AG04450 (cell line): Measurements from ENCODE around the gene SPATA2. TPM values are rescaled to one million over a fixed set of nuclear protein-coding genes. Genes with fewer than 3 reads are reported as not detected.
"Not testable (repeated sequence)": the region's sequence is repeated elsewhere in the genome, so short reads cannot be mapped to it uniquely, and the experiment has no call there.

Experiments
- CTCF ChIA-PET: fragments of 300-600, 350-600 bp; formaldehyde crosslinking; extraction: SDS; loops from one replicate; lab custom pipeline; 2022; ENCODE audit warnings: antibody characterized with exemption, inconsistent platforms; lab: Charles Lee
- POLR2A ChIA-PET: fragments of 350-600 bp; formaldehyde crosslinking; extraction: SDS; loops from one replicate; lab custom pipeline; 2021; ENCODE audit warnings: antibody characterized with exemption, inconsistent platforms; lab: Yijun Ruan, JAX
- DNase-seq: peaks from one replicate; pipeline ENCODE4 v3.0.0-alpha.2; 2011; ENCODE audit warnings: low read depth, low spot score
- H3K27ac ChIP-seq: one replicate; pipeline ENCODE4 v1.5.1; 2012; ENCODE audit warnings: low read depth, low read length, control low read depth
- H3K27me3 ChIP-seq: one replicate; pipeline ENCODE4 v1.6.0; 2012; ENCODE audit warnings: low read length; ENCODE audit not compliant: control insufficient read depth, insufficient read depth
- H3K4me3 ChIP-seq: 2 replicates; pipeline ENCODE4 v1.5.1; 2011; ENCODE audit warnings: mild to moderate bottlenecking, low read depth, low read length, control low read depth
- H3K9me3 ChIP-seq: 2 replicates; pipeline ENCODE4 v1.5.1; 2012; ENCODE audit warnings: low read length; ENCODE audit not compliant: control insufficient read depth, insufficient read depth
- polyA plus RNA-seq: library from polyadenylated mRNA; depleted of rRNA; stranded (reverse); fragments of >200 nt; gene quantifications from 2 replicates; pipeline ENCODE4 v1.2.3, GENCODE V29; 2011
- TF ChIP-seq, protein P1 (sequence below): IDR thresholded peaks from 2 replicates; pipeline ENCODE4 v1.5.1; 2011; ENCODE audit warnings: low read depth, low read length, control low read depth, inconsistent platforms

SPATA2 gene
- polyA plus RNA-seq, 1 experiment: 4.7 TPM

DNA sequence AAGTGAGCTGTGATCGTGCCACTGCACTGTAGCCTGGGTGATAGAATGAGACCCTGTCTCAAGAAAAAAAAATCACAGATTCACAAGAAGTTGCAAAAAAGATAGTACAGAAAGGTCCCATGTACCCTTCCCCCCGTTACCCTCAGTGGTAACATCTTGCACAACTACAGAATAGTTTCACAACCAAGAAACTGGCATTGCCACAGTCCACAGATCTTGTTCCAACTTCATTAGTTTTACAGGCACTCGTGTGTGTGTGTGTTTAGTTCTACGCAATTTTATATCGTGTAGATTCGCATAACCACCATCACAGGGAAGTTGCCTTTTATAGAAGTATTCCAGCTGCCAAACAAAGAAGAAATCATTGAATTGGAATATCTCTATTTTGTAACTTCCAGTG, 19.1 kb downstream of the SPATA2 start:
- CTCF ChIA-PET: interaction anchor here (1.4 to 1.9 kb wide), 2 partner anchors 8 to 9 kb away, joined by 4 to 5 read pairs; no protein-coding TSS in a partner anchor
- POLR2A ChIA-PET: no interaction called here
- Histone ChIP-seq H3K27ac (no peak overlapping the region), H3K27me3 (no peaks in the 10 kb centered on the region), H3K4me3 (no peak overlapping the region), H3K9me3 (no peaks in the 10 kb centered on the region; the same call in 1 of the 2 replicates)
- DNase-seq: no peak
- TF ChIP-seq, protein P1, sequence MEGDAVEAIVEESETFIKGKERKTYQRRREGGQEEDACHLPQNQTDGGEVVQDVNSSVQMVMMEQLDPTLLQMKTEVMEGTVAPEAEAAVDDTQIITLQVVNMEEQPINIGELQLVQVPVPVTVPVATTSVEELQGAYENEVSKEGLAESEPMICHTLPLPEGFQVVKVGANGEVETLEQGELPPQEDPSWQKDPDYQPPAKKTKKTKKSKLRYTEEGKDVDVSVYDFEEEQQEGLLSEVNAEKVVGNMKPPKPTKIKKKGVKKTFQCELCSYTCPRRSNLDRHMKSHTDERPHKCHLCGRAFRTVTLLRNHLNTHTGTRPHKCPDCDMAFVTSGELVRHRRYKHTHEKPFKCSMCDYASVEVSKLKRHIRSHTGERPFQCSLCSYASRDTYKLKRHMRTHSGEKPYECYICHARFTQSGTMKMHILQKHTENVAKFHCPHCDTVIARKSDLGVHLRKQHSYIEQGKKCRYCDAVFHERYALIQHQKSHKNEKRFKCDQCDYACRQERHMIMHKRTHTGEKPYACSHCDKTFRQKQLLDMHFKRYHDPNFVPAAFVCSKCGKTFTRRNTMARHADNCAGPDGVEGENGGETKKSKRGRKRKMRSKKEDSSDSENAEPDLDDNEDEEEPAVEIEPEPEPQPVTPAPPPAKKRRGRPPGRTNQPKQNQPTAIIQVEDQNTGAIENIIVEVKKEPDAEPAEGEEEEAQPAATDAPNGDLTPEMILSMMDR: no peak

DNA sequence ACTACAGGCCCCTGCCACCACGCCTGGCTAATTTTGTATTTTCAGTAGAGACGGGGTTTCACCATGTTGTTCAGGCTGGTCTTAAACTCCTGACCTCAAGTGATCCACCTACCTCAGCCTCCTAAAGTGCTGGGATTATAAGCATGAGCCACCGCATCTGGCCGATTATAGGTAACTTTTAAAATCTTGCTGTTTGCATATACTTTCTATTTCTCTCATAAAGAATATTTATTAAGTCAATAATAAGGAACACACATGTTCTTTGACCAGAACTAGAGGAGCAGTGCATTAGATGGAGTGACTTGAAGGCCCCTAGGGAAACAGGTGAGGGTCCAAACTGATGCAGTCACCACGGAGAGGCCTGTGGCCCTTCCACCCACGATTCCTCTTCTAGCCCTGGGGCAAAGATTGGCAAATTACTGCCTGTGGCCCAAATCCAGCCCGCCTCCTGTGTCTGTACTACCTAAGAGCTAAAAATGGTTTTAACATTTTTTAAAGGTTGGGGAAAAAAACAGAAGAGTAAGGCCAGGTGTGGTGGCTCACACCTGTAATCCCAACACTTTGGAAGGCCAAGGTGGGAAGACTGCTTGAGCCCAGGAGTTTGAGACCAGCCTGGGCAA, 19.7 kb downstream of the SPATA2 start:
- H3K27me3 ChIP-seq, DNase-seq, CTCF ChIA-PET, H3K9me3 ChIP-seq, H3K4me3 ChIP-seq, H3K27ac ChIP-seq: not testable (repeated sequence)
- POLR2A ChIA-PET: interaction anchor here (0.6 kb wide), 1 partner anchor 21 kb away, joined by 15 read pairs; no protein-coding TSS in a partner anchor

DNA sequence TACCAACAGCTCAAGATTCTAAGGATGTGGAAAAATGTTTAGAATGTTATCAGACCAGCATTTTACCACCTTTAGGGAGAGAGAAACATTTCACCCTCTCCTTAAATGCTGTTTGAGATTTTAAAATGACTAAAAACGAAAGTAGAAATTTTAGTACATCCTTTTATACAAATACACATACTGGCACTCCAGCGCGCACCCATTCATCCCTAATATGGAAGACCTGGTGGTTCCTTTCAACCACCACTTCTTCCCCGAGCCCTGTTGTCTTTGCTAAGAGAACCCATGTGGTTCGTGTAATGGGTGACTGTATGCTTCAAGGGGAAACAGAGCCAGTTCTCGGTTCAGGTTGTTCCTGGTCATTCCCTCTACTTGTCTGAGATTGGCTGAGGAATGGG, 21.3 kb downstream of the SPATA2 start:
- TF ChIP-seq, protein P1: no peak
- Histone ChIP-seq H3K4me3 (peak overlapping the region; percentile 20), H3K27me3 (no peaks in the 10 kb centered on the region), H3K9me3 (no peaks in the 10 kb centered on the region; the same call in 1 of the 2 replicates), H3K27ac (no peak overlapping the region)
- POLR2A ChIA-PET: no interaction called here
- no peak for DNase-seq
- CTCF ChIA-PET: interaction anchor here (1.0 to 1.6 kb wide), 2 partner anchors 85 to 285 kb away, joined by 3 to 4 read pairs; no protein-coding TSS in a partner anchor

DNA sequence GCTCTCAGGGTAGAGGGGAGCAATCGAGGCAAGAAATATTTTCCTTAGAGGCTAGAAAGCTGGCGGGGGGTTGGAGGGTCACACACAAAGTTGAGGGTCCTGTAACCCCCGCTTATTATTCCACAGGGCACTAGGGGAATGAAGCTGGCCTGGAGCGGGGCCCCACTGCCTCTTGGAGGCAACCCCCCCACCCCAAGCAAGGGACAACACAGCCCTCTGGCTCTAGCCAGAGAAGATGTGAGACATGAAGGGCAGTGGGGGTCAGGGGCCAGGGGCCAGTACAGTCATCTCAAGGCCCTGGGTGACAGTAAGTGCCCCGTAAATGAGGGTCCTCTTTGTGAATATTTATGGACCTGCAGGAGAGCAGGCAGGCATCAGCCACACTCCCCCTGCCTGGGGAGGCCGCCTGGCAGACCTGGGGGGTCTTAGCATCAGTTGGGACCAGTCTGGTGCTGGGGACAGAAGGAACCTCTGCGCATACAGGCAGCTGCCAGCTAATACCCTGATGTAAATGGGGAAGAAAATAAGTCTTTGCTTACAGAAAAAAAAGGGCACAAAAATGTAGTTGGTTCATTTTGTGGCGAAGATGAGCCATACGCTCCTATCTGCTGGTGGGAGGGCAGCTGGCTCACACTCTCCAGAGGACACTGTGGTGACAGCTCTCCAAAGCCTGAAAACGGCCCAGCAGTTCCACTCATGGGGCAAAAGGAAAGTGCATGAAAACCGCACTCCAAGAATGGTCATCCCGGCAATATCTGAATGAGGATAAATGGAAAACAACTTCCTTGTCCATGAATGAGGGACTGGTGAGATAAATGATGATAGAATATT, 21.9 kb downstream of the SPATA2 start:
- Histone ChIP-seq H3K27me3 (no peaks in the 10 kb centered on the region), H3K4me3 (peak overlapping the region; percentile 20), H3K27ac (no peak overlapping the region), H3K9me3 (no peaks in the 10 kb centered on the region; the same call in 1 of the 2 replicates)
- TF ChIP-seq, protein P1: no peak
- ChIA-PET CTCF (interaction anchor here (0.9 to 2.5 kb wide), 5 partner anchors 47 to 352 kb away, joined by 3 to 12 read pairs (median 5); no protein-coding TSS in a partner anchor), POLR2A (no interaction called here)
- no peak for DNase-seq

DNA sequence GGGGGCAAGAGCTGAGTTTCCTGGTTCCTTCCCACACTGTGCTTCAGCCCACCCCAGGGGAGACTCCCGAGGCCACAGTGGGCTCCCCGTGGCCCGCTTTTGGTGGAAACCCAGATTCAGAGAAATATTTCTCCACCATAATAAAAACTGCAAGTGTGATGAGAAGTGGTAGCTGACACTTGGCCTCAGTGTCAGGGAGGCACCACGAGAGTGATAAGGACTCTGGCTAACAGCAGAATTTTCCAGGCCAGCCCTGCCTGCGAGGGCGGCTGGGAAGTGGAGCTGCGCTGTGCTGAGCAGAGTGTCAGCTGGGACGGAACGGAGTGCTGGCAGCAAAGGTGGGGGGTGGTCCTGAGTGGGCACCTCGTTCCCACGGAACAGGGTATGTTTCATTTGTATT, 22.5 kb downstream of the SPATA2 start:
- TF ChIP-seq, protein P1: no peak
- ChIA-PET POLR2A (no interaction called here), CTCF (interaction anchor here (0.9 to 2.5 kb wide), 4 partner anchors 46 to 351 kb away, joined by 4 to 12 read pairs (median 5); no protein-coding TSS in a partner anchor)
- H3K27me3 ChIP-seq: no peaks in the 10 kb centered on the region
- DNase-seq: no peak
- no peak overlapping the region for H3K4me3 ChIP-seq
- H3K27ac ChIP-seq: no peak overlapping the region
- H3K9me3 ChIP-seq: no peaks in the 10 kb centered on the region; the same call in 1 of the 2 replicates
